ENCODE results near the gene HOXD9.

HOXD9 gene

GRCh38 chr2:176093145-176093897 lies 29.2 kb upstream of the HOXD9 start:
- TF ChIP-seq POLR2A (IDR thresholded peaks at IDR 0.05; ENCODE audit: extremely low read depth, insufficient read length) (no peak), MYC (IDR thresholded peaks at IDR 0.05; ENCODE audit: low read depth, low read length) (peak; percentile 67), CTCF (IDR thresholded peaks at IDR 0.05; ENCODE audit: low read depth, low read length) (peak; percentile 42), MAX (IDR thresholded peaks at IDR 0.05; ENCODE audit: low read depth, low read length) (peak; percentile 65)
- DNase-seq (ENCODE audit: low read depth) = peak; percentile 87
- peak overlapping the region; percentile 86 for H3K4me3 ChIP-seq (ENCODE audit: low read depth, low read length)

GRCh38 chr2:176093898-176094249 lies 28.6 kb upstream of the HOXD9 start:
- peak overlapping the region; percentile 86 for H3K4me3 ChIP-seq (ENCODE audit: low read depth, low read length)
- DNase-seq (ENCODE audit: low read depth) = no peak
- TF ChIP-seq MYC (IDR thresholded peaks at IDR 0.05; ENCODE audit: low read depth, low read length) (no peak; the same call in 1 of the 2 replicates), MAX (IDR thresholded peaks at IDR 0.05; ENCODE audit: low read depth, low read length) (no peak; the same call in 1 of the 2 replicates), CTCF (IDR thresholded peaks at IDR 0.05; ENCODE audit: low read depth, low read length) (no peak), POLR2A (IDR thresholded peaks at IDR 0.05; ENCODE audit: extremely low read depth, insufficient read length) (no peak)

GRCh38 chr2:176094349-176094748 lies 28.2 kb upstream of the HOXD9 start:
- no peak; the same call in 1 of the 2 replicates for TF ChIP-seq MAX (IDR thresholded peaks at IDR 0.05; ENCODE audit: low read depth, low read length)
- TF ChIP-seq MYC (IDR thresholded peaks at IDR 0.05; ENCODE audit: low read depth, low read length) = no peak
- no peak for TF ChIP-seq CTCF (IDR thresholded peaks at IDR 0.05; ENCODE audit: low read depth, low read length)
- no peak for TF ChIP-seq POLR2A (IDR thresholded peaks at IDR 0.05; ENCODE audit: extremely low read depth, insufficient read length)
- H3K4me3 ChIP-seq (ENCODE audit: low read depth, low read length) = peak overlapping the region; percentile 86

GRCh38 chr2:176095421-176095820 lies 27.1 kb upstream of the HOXD9 start:
- TF ChIP-seq CTCF (IDR thresholded peaks at IDR 0.05; ENCODE audit: low read depth, low read length) (no peak), MAX (IDR thresholded peaks at IDR 0.05; ENCODE audit: low read depth, low read length) (no peak), POLR2A (IDR thresholded peaks at IDR 0.05; ENCODE audit: extremely low read depth, insufficient read length) (no peak), MYC (IDR thresholded peaks at IDR 0.05; ENCODE audit: low read depth, low read length) (no peak)
- peak overlapping the region; percentile 86 for H3K4me3 ChIP-seq (ENCODE audit: low read depth, low read length)
- DNase-seq (ENCODE audit: low read depth) = peak; percentile 50

More at GRCh38 chr2:176094349-176094748, 28.2 kb upstream of the HOXD9 start:
- DNase-seq (ENCODE audit: low read depth) = peak; percentile 52

- H3K4me3 ChIP-seq (ENCODE audit: low read depth, low read length) = peak overlapping the region; percentile 86
- no peak for TF ChIP-seq CTCF (IDR thresholded peaks at IDR 0.05; ENCODE audit: low read depth, low read length)
- peak; percentile 7; the same call in 1 of the 2 replicates for TF ChIP-seq MAX (IDR thresholded peaks at IDR 0.05; ENCODE audit: low read depth, low read length)
- TF ChIP-seq POLR2A (IDR thresholded peaks at IDR 0.05; ENCODE audit: extremely low read depth, insufficient read length) = peak; percentile 35
- TF ChIP-seq MYC (IDR thresholded peaks at IDR 0.05; ENCODE audit: low read depth, low read length) = peak; percentile 49
- peak; percentile 82 for DNase-seq (ENCODE audit: low read depth)
Measured at GRCh38 chr2:176096243-176096985, 26.1 kb upstream of the HOXD9 start.
